Activated B cell treated with CpG ODN at 0.5 μM for 24 hours (primary cell): ENCODE data around the gene MKLN1. TPM values are rescaled to one million over a fixed set of nuclear protein-coding genes. Genes with fewer than 3 reads are reported as not detected.

Experiments
- ATAC-seq: fragments of 200-7000 bp; cut with Tn5 transposase; one replicate; pipeline ENCODE4 v1.10.0; 2021; ENCODE audit warnings: low read depth, mild to moderate bottlenecking, moderate library complexity
- CTCF ChIA-PET: fragments of 350-600 bp; sonication (Branson Sonifier 250); formaldehyde crosslinking; loops from one replicate; lab custom pipeline; 2021; ENCODE audit warnings: antibody characterized with exemption; lab: Charles Lee
- POLR2A ChIA-PET: fragments of 350-600 bp; sonication (Branson Sonifier 250); formaldehyde crosslinking; loops from one replicate; lab custom pipeline; 2021; ENCODE audit warnings: antibody characterized with exemption; lab: Charles Lee
- DNase-seq: peaks from one replicate; pipeline ENCODE4 v3.0.0; 2022
- H3K27ac Mint-ChIP-seq: one replicate; pipeline ENCODE4 v1.8.0; 2020; ENCODE audit warnings: mixed read lengths
- H3K27me3 Mint-ChIP-seq: one replicate; pipeline ENCODE4 v1.8.0; 2021; ENCODE audit warnings: mixed read lengths
- H3K36me3 Mint-ChIP-seq: one replicate; pipeline ENCODE4 v1.8.0; 2021; ENCODE audit warnings: low read depth, mixed read lengths
- H3K4me1 Mint-ChIP-seq: one replicate; pipeline ENCODE4 v1.8.0; 2021; ENCODE audit warnings: mixed read lengths
- H3K4me3 Mint-ChIP-seq: one replicate; pipeline ENCODE4 v1.8.0; 2020; ENCODE audit warnings: mild to moderate bottlenecking, mixed read lengths
- H3K9me3 Mint-ChIP-seq: one replicate; pipeline ENCODE4 v1.8.0; 2020; ENCODE audit warnings: mixed read lengths
- intact Hi-C: fragments of 100-400 bp; cut with micrococcal nuclease; formaldehyde crosslinking; loops from one replicate; pipeline ENCODE4 v1.15.1; 2024
- total RNA-seq: library from RNA; stranded (reverse); gene quantifications from 2 replicates; pipeline ENCODE4 v1.2.3, GENCODE V29; 2022
- TF ChIP-seq, protein P1 (sequence below): fragments of 200-600 bp; IDR thresholded peaks from one replicate; pipeline ENCODE4 v1.8.0; 2022; ENCODE audit warnings: antibody characterized with exemption, mild to moderate bottlenecking

Gene MKLN1
- total RNA-seq, 1 donor from 2014 or later, result 64.6 TPM

DNA sequence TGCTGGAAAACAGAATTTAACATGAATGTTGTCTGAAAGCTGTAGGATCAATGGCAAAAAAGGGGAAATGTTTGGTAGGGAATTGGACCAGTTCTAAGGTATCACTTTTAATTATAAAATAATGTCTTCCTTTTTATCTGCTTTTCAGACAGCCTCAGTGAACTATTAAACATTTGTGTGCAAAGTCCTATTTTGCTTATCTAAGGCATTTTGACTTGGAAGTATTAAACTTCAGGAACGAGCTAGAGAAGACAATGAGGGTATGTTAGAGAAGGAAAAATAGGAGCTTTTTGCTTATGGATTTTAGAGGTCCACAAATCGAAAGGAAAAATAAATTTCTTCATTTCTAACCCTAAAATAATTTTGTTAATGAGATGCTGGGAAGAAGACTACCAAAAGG is 165.4 kb downstream of the MKLN1 start:
- TF ChIP-seq, protein P1, sequence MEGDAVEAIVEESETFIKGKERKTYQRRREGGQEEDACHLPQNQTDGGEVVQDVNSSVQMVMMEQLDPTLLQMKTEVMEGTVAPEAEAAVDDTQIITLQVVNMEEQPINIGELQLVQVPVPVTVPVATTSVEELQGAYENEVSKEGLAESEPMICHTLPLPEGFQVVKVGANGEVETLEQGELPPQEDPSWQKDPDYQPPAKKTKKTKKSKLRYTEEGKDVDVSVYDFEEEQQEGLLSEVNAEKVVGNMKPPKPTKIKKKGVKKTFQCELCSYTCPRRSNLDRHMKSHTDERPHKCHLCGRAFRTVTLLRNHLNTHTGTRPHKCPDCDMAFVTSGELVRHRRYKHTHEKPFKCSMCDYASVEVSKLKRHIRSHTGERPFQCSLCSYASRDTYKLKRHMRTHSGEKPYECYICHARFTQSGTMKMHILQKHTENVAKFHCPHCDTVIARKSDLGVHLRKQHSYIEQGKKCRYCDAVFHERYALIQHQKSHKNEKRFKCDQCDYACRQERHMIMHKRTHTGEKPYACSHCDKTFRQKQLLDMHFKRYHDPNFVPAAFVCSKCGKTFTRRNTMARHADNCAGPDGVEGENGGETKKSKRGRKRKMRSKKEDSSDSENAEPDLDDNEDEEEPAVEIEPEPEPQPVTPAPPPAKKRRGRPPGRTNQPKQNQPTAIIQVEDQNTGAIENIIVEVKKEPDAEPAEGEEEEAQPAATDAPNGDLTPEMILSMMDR, result no peak
- Mint-ChIP-seq H3K27ac (no peak overlapping the region), H3K27me3 (no peaks in the 10 kb centered on the region), H3K4me1 (no peaks in the 10 kb centered on the region), H3K36me3 (peaks cover 37% of the 10 kb centered on the region), H3K9me3 (no peaks in the 10 kb centered on the region), H3K4me3 (no peak overlapping the region)
- DNase-seq (no peak), ATAC-seq (no peak)
- intact Hi-C loops, result no loop called here
- ChIA-PET CTCF (interaction anchor here (1.4 to 1.6 kb wide), 2 partner anchors 10 to 14 kb away, joined by 3 to 5 read pairs; no protein-coding TSS in a partner anchor), POLR2A (no interaction called here)

DNA sequence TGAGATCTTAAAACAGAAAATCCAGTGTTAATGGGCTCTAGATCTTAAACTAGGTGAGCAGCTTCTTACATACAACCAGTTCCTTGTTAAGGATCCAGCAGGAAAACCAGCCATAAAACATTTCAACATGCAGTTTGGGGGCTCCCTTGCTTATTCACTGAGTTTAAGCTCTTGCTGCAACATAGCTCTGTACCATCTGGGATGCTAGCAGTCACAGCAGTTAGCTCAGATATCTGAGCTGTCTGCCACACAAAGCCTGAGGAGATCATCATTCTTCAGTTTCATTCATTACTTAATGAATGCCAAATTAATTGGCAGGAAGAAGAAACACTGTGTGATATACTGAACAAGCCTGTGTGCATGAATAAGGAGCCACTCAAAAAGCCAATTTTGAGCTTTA is 165.9 kb downstream of the MKLN1 start:
- Mint-ChIP-seq H3K9me3 (no peaks in the 10 kb centered on the region), H3K27ac (no peak overlapping the region), H3K4me1 (no peaks in the 10 kb centered on the region), H3K27me3 (no peaks in the 10 kb centered on the region), H3K4me3 (no peak overlapping the region), H3K36me3 (peaks cover 39% of the 10 kb centered on the region)
- intact Hi-C loops, result no loop called here
- ChIA-PET CTCF (interaction anchor here (1.4 to 1.6 kb wide), 2 partner anchors 11 to 13 kb away, joined by 3 to 5 read pairs; no protein-coding TSS in a partner anchor), POLR2A (no interaction called here)
- ATAC-seq (no peak), DNase-seq (no peak)
- TF ChIP-seq, protein P1, result no peak

DNA sequence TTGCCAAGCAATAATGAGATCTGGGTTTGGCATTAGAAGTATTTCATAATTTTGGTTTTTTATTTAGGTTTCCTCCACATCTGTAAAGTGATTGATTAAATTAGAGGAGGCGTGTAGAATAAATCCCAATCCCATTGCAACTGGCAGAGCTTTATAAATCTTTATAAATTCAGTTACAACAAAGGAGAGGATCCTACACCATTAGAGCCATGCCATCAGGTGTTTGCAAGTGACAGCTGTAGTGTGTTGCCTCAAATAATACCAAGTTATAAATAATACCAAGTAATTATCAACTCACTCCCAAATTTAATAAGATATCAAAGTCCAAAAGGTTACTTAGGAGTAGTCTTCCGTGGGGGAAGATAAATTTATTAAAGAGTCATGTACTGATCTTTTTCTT is 166.5 kb downstream of the MKLN1 start:
- Mint-ChIP-seq H3K9me3 (no peaks in the 10 kb centered on the region), H3K4me1 (no peaks in the 10 kb centered on the region), H3K4me3 (no peak overlapping the region), H3K36me3 (peaks cover 38% of the 10 kb centered on the region), H3K27me3 (no peaks in the 10 kb centered on the region), H3K27ac (no peak overlapping the region)
- POLR2A ChIA-PET, result no interaction called here
- ATAC-seq (no peak), DNase-seq (no peak)
- intact Hi-C loops, result no loop called here
- CTCF ChIA-PET, result interaction anchor here (1.6 kb wide), 1 partner anchor 11 kb away, joined by 5 read pairs; no protein-coding TSS in a partner anchor
- TF ChIP-seq, protein P1, result no peak

DNA sequence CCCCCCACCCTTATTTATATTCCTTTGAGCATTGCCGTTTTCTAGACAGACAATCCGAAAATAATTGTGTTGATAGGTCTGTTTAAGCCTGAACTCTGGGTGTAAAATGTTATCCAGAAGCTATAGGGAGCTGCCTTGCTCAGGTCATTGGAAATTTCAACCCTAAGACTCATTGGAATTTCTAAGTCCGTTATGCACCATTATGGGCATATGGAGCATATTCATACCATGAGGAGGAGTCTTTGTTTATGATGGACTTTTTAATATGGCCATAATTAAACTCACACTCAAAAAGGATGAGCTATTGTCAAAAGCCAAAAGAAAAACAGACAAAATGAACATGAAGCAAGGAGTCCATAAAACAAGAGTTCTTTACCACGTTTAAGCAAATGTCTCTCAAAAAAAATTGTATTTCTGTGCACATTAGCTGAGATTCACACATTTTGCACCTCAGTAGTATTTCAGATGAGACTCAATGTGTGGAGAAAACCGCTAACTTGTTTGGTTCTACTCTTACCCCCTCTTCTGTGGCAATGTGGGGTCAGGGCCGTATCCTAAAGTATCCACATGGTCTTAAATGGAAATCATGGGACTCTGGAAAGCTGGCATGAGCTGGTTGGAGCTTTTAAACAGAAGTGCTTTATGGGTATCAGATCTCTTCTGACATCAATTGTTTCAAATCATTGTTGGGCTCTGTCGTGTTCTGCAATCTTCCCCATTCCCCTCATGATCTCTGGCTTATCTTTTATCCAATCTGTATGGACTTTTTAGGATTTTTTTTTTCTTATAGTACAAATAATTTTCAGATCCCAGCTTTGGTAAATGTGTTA is 168.2 kb downstream of the MKLN1 start:
- TF ChIP-seq, protein P1, result no peak
- intact Hi-C loops, result no loop called here
- DNase-seq (no peak), ATAC-seq (no peak)
- Mint-ChIP-seq H3K27ac (no peak overlapping the region), H3K4me1 (no peaks in the 10 kb centered on the region), H3K4me3 (no peak overlapping the region), H3K27me3 (no peaks in the 10 kb centered on the region), H3K36me3 (peaks cover 31% of the 10 kb centered on the region), H3K9me3 (no peaks in the 10 kb centered on the region)
- ChIA-PET POLR2A (no interaction called here), CTCF (interaction anchor here (1.3 kb wide), 1 partner anchor 13 kb away, joined by 3 read pairs; no protein-coding TSS in a partner anchor)

DNA sequence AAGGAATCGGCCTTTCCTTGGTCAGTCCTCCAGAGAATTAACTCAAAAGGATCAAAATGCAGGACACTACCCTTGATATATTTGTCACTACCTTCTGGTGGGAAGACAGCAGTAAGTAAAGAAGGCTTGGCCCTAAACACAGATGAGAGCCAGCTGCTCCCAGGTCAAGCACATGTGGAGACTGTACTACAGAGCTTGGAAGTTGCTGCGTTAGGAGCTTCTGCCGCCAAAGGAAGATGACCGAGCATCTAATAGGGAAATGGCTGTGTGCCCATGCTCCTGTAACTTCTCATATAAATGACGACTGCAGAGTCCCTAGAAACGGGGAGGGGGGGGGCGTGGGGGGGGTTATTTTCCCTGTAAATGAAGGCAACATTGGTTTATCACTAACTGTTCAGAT is 169.8 kb downstream of the MKLN1 start:
- Mint-ChIP-seq H3K27me3 (no peaks in the 10 kb centered on the region), H3K4me3 (no peak overlapping the region), H3K4me1 (peaks cover 9% of the 10 kb centered on the region), H3K27ac (no peak overlapping the region), H3K36me3 (peaks cover 28% of the 10 kb centered on the region), H3K9me3 (no peaks in the 10 kb centered on the region)
- ChIA-PET CTCF (interaction anchor here (1.3 kb wide), 1 partner anchor 11 kb away, joined by 3 read pairs; no protein-coding TSS in a partner anchor), POLR2A (no interaction called here)
- intact Hi-C loops, result no loop called here
- ATAC-seq (no peak), DNase-seq (no peak)
- TF ChIP-seq, protein P1, result no peak
